Hematopoietic multipotent progenitor cell (in vitro differentiated cells): ENCODE data around the gene TMEM240. TPM values are rescaled to one million over a fixed set of nuclear protein-coding genes. Genes with fewer than 3 reads are reported as not detected.
"Not testable (repeated sequence)": the region's sequence is repeated elsewhere in the genome, so short reads cannot be mapped to it uniquely, and the experiment has no call there.

ENCODE experiments used
- DNase-seq, 3 donors: peaks; one replicate each; pipeline ENCODE4 v3.0.0-alpha.2; 2011 to 2015; ENCODE audit warnings: low read depth in 2 of 3, low spot score in 2 of 3
- total RNA-seq: library from RNA; depleted of rRNA; stranded (reverse); fragments of >200 nt; gene quantifications from one replicate; pipeline ENCODE4 v1.2.3, GENCODE V29; 2012

TMEM240 gene
- total RNA-seq, 1 donor, result 1.1 TPM

DNA sequence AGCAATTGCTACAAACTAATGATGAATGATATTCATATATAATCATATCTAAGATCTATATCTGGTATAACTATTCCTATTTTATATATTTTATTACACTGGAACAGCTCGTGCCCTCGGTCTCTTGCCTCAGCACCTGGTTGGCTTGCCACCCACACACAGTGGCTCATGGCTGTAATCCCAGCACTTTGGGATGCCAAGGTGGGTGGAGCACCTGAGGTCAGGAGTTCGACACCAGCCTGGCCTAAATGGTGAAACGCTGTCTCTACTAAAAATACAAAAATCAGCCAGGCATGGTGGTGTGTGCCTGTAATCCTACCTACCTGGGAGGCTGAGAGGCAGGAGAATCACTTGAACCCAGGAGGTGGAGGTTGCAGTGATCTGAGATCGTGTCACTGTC lies 34.6 kb downstream of the TMEM240 start:
- not testable (repeated sequence) for DNase-seq

DNA sequence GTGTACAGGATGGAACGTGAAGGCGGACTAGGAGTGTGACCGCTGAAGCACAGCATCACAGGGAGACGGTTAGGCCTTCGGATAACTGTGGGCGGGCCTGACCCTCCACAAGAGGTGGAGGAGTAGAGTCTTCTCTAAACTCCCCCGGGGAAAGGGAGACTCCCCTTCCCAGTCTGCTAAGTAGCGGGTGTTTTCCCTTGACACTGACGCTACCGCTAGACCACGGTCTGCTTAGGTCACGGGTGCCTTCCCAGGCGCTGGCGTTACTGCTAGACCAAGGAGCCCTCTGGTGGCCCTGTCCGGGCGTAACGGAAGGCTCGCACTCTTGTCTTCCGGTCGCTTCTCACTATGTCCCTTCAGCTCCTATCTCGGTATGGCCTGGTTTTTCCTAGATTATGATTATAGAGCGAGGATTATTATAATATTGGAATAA lies 35.0 kb downstream of the TMEM240 start:
- peak in 1 of 3 donors; percentile 10 for DNase-seq

DNA sequence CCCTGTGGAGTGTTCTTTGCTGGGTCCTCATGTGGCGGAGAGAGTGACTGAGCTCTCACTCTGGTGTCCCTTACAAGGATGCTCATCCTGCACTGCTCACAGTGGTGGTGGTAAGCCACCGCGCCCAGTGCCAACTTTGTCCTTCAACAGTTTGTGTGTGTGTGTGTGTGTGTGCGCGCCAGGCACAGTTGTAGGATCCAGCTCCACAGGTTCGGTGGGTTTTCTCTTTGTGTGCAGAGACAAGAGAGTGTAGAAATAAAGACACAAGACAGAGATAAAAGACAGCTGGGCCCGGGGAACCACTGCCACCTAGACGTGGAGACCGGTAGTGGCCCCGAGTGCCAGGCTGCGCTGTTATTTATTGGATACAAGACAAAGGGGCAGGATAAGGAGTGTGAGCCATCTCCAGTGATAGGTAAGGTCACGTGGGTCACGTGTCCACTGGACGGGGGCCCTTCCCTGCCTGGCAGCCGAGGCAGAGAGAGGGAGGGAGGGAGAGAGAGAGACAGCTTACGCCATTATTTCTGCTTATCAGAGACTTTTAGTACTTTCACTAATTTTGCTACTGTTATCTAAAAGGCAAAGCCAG lies 35.6 kb downstream of the TMEM240 start:
- DNase-seq, result peak; percentile 18 to 73 (median 44)

DNA sequence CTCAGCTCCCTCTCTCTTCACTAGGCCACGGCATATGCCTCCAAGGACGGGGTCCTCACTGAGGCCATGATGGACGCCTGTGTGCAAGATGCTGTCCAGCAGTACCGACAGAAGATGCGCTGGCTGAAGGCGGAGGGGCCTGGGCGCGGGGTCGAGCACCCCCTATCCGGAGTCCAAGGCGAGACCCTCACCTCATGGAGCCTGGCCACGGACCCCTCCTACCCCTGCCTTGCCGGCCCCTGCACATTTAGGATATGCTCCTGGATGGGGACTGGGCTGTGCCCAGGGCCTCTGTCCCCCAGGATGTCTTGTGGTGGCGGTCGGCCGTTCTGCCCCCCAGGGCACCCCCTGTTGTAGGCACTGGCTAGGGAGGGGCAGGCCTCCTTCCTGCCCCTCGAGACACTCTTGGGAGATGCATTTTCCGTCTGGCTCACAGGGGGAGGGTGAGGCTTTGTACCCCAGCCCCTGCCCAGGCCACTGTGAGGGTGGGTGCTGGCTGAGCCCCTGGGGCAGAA lies 44.9 kb downstream of the TMEM240 start:
- not testable (repeated sequence) for DNase-seq

DNA sequence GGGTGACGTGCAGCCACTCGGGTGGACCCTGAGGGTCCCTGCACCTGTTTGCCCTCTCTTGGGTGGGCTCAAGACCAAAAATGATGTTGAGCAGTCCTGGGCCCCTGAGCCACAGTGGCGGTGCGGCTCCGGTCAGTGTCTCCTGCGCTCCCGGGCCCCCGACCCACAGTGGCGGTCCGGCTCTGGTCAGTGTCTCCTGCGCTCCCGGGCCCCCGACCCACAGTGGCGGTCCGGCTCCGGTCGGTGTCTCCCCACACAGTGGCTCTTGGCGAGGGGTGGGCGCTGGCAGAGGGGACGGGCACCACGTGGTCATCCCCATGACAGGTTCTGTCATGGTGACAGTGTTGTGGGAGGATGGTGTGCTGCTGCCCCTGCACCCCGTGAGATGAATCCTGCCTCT lies 46.1 kb downstream of the TMEM240 start:
- not testable (repeated sequence) for DNase-seq

DNA sequence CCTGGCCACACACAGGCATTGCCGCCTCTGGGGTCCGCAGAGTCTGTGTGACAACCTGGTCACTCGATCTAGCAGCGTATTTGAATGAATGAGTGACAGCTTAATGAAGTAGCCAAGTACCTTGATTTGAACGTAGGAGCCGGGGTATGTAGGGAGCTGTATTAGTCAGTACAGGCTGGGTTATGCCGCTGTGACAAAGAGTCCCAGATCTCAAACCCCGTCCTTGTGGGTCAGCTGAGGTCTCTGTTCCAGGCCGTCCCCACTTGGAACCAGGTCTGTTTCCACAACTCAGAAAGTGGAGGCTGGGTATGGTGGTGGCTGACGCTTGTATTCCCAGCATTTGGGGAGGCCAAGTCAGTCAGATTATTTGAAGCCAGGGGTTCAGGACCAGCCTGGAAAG lies 48.8 kb downstream of the TMEM240 start:
- no peak for DNase-seq

DNA sequence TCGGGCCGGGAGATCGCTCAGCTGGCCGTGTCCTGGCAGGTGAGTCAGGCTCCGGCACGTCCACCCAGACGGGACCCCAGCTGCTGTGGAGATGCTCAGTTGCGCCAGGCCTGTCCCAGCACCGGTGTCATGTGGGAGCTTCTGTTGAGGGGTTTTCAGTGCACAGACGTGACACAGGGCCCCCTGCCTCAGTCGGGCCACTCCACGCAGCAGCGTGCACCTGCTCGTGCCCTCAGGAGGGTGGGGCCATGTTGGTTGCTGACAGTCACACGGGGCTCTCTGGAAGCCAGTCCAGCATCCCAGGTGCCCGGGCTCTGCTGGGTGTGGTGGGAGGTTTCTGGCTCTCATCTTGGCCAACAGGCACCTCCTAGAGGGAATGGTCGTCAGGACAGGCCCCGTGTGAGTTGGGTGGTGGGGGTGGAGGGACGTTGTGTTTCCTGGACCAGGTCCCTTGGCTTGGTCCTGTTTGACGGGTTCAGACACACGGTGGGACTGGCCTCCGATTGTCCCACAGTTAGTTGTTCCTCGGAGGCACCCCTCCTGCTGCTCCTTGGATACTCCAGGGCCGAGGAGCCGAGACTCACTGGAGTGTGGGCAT lies 49.7 kb downstream of the TMEM240 start:
- no peak for DNase-seq

DNA sequence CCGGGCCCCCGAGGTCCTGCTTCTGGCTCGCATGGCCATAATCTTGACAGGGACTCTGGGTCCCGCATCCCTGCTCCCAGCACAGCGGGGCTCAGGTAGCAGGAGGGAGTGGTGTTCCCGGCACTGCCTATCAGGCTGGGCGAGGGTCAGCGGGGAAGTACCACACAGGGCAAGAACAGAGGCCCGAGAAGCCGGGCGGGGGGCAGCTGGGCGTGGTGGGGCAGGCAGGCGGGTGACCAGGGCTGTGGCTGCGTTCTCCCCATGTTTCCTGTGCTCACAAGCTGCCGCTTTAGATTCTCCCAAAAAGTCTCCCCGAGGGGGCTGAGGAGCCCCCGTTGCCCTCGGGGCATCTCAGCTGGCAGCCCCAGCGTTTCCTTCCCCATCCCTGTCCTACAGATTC lies 50.6 kb downstream of the TMEM240 start:
- no peak for DNase-seq

DNA sequence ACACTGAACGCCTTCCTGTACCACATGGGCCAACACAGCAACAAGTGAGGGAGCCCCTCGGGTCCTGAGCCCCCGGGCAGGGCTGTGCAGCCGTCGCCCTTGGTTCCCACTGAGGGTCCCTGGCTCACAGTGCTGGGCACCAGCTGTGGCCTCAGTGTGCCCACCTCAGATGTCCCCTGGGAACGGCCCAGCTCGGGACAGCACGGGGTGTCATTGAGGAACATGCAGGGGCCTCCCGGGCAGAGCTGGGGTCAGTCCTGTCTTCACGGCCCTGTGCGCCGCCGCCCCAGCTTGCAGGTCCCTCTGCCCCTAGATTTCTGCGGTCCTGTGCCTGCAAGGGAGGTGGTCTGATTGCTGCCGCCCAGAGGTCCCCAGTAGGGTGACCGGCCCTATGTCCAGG lies 51.2 kb downstream of the TMEM240 start:
- DNase-seq, result no peak

DNA sequence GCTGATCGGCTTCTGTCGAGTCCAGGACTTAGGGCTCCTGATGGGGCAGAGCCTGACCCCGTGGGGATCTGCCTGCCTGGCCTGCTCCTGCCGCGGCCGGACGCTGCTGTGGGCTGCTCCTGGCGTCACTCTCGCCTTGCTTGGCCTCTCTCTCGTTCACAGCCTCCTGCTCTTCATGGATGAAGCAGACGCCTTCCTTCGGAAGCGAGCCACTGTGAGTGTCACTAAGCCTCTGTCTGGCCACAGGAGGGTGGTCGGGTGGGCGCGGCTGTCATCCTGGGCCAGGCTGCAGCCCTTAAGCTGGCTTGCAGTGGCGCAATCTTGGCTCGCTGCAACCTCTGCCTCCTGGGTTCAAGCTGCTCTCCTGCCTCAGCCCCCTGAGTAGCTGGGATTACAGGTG lies 52.7 kb downstream of the TMEM240 start:
- DNase-seq, result no peak

DNA sequence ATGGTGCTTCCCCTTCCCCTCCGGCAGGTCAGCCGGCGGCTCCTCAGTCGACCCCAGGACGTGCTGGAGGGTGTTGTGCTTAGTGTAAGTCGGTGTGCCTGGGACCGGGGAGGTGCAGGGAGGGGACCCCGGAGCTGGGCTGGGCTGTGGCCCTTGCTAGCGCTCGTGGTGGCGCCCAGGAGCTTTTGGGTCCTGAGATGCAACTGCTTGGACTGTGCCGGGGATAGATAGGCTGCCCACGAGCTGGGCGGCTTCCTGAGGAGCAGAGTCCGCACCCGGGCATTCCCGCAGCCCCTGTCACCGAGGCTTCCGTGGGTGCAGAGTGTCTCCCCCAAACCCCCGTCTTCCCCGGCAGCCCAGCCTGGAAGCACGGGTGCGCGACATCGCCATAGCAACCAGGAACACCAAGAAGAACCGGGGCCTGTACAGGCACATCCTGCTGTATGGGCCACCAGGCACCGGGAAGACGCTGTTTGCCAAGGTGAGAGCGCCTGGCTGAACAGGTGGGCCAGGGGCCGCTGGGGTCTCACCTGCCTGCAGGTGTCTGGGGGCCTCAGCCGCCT lies 54.6 kb downstream of the TMEM240 start:
- not testable (repeated sequence) for DNase-seq

DNA sequence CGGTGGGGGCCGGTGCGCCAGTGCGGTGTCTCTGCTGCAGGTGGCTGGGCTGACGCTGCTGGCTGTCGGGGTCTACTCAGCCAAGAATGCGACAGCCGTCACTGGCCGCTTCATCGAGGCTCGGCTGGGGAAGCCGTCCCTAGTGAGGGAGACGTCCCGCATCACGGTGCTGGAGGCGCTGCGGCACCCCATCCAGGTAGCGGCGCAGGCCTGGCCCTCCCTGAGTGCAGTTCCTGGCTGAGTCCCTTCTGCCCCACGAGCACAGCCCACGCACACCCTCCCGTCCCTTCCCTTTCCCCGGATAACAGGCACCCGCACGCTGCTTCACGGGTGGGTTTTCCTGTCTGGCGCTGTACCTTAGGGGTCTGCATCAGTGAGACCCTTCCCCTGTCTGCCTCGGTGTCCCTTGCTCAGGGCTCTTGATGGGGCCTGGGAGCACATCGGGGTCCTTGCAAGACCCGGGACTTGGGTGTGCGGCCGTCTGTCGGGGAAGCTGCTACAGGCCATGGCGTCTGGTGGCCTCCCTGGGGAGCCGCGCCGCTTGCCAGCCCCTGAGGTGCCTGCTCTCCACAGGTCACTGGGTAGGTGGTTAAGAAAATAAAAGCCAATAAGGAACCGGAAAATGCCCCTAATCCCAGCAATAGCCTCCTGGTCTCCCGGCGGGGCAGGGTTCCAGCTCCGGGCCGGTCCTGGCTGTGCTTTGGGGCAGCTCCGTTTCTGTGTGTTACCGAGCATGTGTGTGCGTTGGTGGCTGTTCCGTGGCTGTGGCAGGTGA lies 55.3 kb downstream of the TMEM240 start:
- DNase-seq, result not testable (repeated sequence)

Other genes starting within 250 kb of the TMEM240 start
- gene ACAP3, start 232.7 kb downstream of the TMEM240 start, total RNA-seq, result 41.2 TPM
- gene PUSL1, start 232.0 kb downstream of the TMEM240 start, total RNA-seq, result 19.4 TPM
- gene INTS11, start 216.0 kb downstream of the TMEM240 start, total RNA-seq, result 150 TPM
- gene CPTP, start 215.8 kb downstream of the TMEM240 start, total RNA-seq, result 26.7 TPM
- 0.54 TPM for gene TAS1R3, start 209.3 kb downstream of the TMEM240 start, total RNA-seq
- 52.5 TPM for gene DVL1, start 191.2 kb downstream of the TMEM240 start, total RNA-seq
- not detected for gene MXRA8, start 182.1 kb downstream of the TMEM240 start, total RNA-seq
- gene AURKAIP1, start 165.4 kb downstream of the TMEM240 start, total RNA-seq, result 30.2 TPM
- 96.4 TPM for gene CCNL2, start 141.3 kb downstream of the TMEM240 start, total RNA-seq
- 50.6 TPM for gene MRPL20, start 133.3 kb downstream of the TMEM240 start, total RNA-seq
- 0.54 TPM for gene ANKRD65, start 119.3 kb downstream of the TMEM240 start, total RNA-seq
- 4.8 TPM for gene VWA1, start 104.9 kb downstream of the TMEM240 start, total RNA-seq
- gene ATAD3C, start 90.9 kb downstream of the TMEM240 start, total RNA-seq, result 1.3 TPM
- 15.1 TPM for gene ATAD3B, start 68.9 kb downstream of the TMEM240 start, total RNA-seq
- gene ATAD3A, start 28.5 kb downstream of the TMEM240 start, total RNA-seq, result 28.8 TPM
- 54.7 TPM for gene SSU72, start 34.2 kb upstream of the TMEM240 start, total RNA-seq
- gene FNDC10, start 59.5 kb upstream of the TMEM240 start, total RNA-seq, result 3.5 TPM
- 56.8 TPM for gene MIB2, start 74.9 kb upstream of the TMEM240 start, total RNA-seq
- 1.6 TPM for gene MMP23B, start 91.5 kb upstream of the TMEM240 start, total RNA-seq
- 10.0 TPM for gene CDK11B, start 118.4 kb upstream of the TMEM240 start, total RNA-seq
- 61.9 TPM for gene SLC35E2B, start 152.2 kb upstream of the TMEM240 start, total RNA-seq
- gene CDK11A, start 183.7 kb upstream of the TMEM240 start, total RNA-seq, result 26.9 TPM
- gene NADK, start 237.8 kb upstream of the TMEM240 start, total RNA-seq, result 25.9 TPM